ENCODE data around the gene ARF3. TPM values are rescaled to one million over a fixed set of nuclear protein-coding genes. Genes with fewer than 3 reads are reported as not detected.

ARF3 gene
- total and polyA plus RNA-seq, 9 of the 15 experiments (the other 6 are each of a cell fraction or from before 2014, with no cell fraction given), result 5.9 to 170 (median 64.4) TPM

- no peak overlapping the region for H2AFZ ChIP-seq (ENCODE audit: low read depth, low read length)
- POLR2A ChIA-PET, result interaction anchor here (0.6 to 0.8 kb wide), 2 partner anchors 28 to 382 kb away, joined by 3 read pairs; no protein-coding TSS in a partner anchor
- WGBS (ENCODE audit: insufficient coverage, low coverage, missing lambda C conversion rate), result 30% methylated on average over 3 of the region's 3 CpGs
Measured at GRCh38 chr12:48968467-48968866, 11.2 kb upstream of the ARF3 start.

More at GRCh38 chr12:48968467-48968866, 11.2 kb upstream of the ARF3 start:
- no peak for FAIRE-seq
- Histone ChIP-seq H3K4me1 (replicated peaks in 1 of 2; ENCODE audit: control insufficient read depth in 2 of 2, insufficient read depth in 2 of 2, low read length in 2 of 2) (peaks cover 4 to 44% of the 10 kb centered on the region in 2 experiments; a peak in 3 of 5 replicates), H3K27ac (ENCODE audit: extremely low read depth, low read depth, low read length) (no peak overlapping the region), H3K4me2 (ENCODE audit: insufficient read depth, low read length) (no peak overlapping the region), H3K9ac (ENCODE audit: insufficient read depth in 1 of 2, low read depth in 2 of 2, low read length in 2 of 2) (no peak overlapping the region), H3K9me3 (replicated peaks; ENCODE audit: control insufficient read depth, insufficient read depth, low read depth, low read length) (no peaks in the 10 kb centered on the region), H3K79me2 (ENCODE audit: control insufficient read depth, insufficient read depth, low read length) (no peaks in the 10 kb centered on the region), H3K36me3 (ENCODE audit: control insufficient read depth, insufficient read depth, low read length) (no peaks in the 10 kb centered on the region), H3K9me1 (ENCODE audit: control insufficient read depth, insufficient read depth, low read length) (no peaks in the 10 kb centered on the region), H3K4me3 (no peak overlapping the region), H4K20me1 (replicated peaks; ENCODE audit: control insufficient read depth, insufficient read depth, low read length) (no peaks in the 10 kb centered on the region; the same call in 1 of the 2 replicates), H3K27me3 (ENCODE audit: control insufficient read depth in 2 of 2, insufficient read depth in 2 of 2, low read length in 2 of 2) (0 out of 5 replicates have a peak, but pooled peaks cover 0 to 5% of the 10 kb centered on the region in 2 experiments)
- no peak for ATAC-seq
- in situ Hi-C loops (cut with MboI), result no loop called here
- intact Hi-C loops (cut with micrococcal nuclease), result no loop called here
- no TSS peak for BruUV-seq (replicated peaks)
- CTCF ChIA-PET (ENCODE audit: low intra/inter-chr PET ratio), result no interaction called here
- no peak for DNase-seq (ENCODE audit: extremely low read depth in 1 of 4, low spot score in 3 of 4)
- no peak for TF ChIP-seq RBBP5 (IDR thresholded peaks at IDR 0.05; ENCODE audit: borderline replicate concordance, insufficient read depth, low read length, poor library complexity, severe bottlenecking)
- no peak for TF ChIP-seq POLR2B (IDR thresholded peaks at IDR 0.05; ENCODE audit: low read depth, partially characterized antibody)
- TF ChIP-seq, protein P1, sequence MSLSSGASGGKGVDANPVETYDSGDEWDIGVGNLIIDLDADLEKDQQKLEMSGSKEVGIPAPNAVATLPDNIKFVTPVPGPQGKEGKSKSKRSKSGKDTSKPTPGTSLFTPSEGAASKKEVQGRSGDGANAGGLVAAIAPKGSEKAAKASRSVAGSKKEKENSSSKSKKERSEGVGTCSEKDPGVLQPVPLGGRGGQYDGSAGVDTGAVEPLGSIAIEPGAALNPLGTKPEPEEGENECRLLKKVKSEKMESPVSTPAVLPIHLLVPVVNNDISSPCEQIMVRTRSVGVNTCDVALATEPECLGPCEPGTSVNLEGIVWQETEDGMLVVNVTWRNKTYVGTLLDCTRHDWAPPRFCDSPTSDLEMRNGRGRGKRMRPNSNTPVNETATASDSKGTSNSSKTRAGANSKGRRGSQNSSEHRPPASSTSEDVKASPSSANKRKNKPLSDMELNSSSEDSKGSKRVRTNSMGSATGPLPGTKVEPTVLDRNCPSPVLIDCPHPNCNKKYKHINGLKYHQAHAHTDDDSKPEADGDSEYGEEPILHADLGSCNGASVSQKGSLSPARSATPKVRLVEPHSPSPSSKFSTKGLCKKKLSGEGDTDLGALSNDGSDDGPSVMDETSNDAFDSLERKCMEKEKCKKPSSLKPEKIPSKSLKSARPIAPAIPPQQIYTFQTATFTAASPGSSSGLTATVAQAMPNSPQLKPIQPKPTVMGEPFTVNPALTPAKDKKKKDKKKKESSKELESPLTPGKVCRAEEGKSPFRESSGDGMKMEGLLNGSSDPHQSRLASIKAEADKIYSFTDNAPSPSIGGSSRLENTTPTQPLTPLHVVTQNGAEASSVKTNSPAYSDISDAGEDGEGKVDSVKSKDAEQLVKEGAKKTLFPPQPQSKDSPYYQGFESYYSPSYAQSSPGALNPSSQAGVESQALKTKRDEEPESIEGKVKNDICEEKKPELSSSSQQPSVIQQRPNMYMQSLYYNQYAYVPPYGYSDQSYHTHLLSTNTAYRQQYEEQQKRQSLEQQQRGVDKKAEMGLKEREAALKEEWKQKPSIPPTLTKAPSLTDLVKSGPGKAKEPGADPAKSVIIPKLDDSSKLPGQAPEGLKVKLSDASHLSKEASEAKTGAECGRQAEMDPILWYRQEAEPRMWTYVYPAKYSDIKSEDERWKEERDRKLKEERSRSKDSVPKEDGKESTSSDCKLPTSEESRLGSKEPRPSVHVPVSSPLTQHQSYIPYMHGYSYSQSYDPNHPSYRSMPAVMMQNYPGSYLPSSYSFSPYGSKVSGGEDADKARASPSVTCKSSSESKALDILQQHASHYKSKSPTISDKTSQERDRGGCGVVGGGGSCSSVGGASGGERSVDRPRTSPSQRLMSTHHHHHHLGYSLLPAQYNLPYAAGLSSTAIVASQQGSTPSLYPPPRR (CRISPR knock-in tag; IDR thresholded peaks at IDR 0.05; ENCODE audit: borderline replicate concordance), result no peak
- no peak for TF ChIP-seq CEBPG (CRISPR knock-in tag; IDR thresholded peaks at IDR 0.05)
- TF ChIP-seq CEBPG (tag; conservative IDR thresholded peaks at IDR 0.05 in 1 of 2, IDR thresholded peaks at IDR 0.05 in 1 of 2), result no peak
- TF ChIP-seq NONO (IDR thresholded peaks at IDR 0.05; ENCODE audit: low read depth in 2 of 2, low read length in 1 of 2), result no peak
- no peak for TF ChIP-seq RFX1 (IDR thresholded peaks at IDR 0.05)
- TF ChIP-seq, protein P2, sequence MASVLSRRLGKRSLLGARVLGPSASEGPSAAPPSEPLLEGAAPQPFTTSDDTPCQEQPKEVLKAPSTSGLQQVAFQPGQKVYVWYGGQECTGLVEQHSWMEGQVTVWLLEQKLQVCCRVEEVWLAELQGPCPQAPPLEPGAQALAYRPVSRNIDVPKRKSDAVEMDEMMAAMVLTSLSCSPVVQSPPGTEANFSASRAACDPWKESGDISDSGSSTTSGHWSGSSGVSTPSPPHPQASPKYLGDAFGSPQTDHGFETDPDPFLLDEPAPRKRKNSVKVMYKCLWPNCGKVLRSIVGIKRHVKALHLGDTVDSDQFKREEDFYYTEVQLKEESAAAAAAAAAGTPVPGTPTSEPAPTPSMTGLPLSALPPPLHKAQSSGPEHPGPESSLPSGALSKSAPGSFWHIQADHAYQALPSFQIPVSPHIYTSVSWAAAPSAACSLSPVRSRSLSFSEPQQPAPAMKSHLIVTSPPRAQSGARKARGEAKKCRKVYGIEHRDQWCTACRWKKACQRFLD (CRISPR knock-in tag; IDR thresholded peaks at IDR 0.05), result no peak
- TF ChIP-seq SP2 (IDR thresholded peaks at IDR 0.05; ENCODE audit: extremely low read depth, low read depth, low read length, poor library complexity, severe bottlenecking), result no peak

Data from K562 (cell line).